HG03025 (cell line): ENCODE data around the gene NPFF.
"Not testable (repeated sequence)": the region's sequence is repeated elsewhere in the genome, so short reads cannot be mapped to it uniquely, and the experiment has no call there.

Source experiments
- ATAC-seq: cut with Tn5 transposase; IDR thresholded peaks from one replicate; pipeline ENCODE4 v1.9.1; 2021; ENCODE audit warnings: mild to moderate bottlenecking, moderate library complexity; ENCODE audit not compliant: unreplicated experiment, low FRiP score

The NPFF gene

GRCh38 chr12:53506881-53507602 is at the start of gene NPFF:
Gene NPFF, minus strand, starts transcription at chr12:53507484. Its CDS starts 10 bp downstream, at chr12:53507474.
- no peak for ATAC-seq

GRCh38 chr12:53552361-53553327 is 45.4 kb upstream of the NPFF start:
- no peak for ATAC-seq

GRCh38 chr12:53551889-53552291 is 44.6 kb upstream of the NPFF start:
- ATAC-seq: no peak

- ATAC-seq: no peak
These were observed 43.3 kb upstream of the NPFF start for GRCh38 chr12:53550595-53550994.

- not testable (repeated sequence) for ATAC-seq
These were observed 42.8 kb upstream of the NPFF start for GRCh38 chr12:53550131-53550530.

- not testable (repeated sequence) for ATAC-seq
These were observed 41.1 kb upstream of the NPFF start for GRCh38 chr12:53548354-53548753.

GRCh38 chr12:53543539-53543938 is 36.3 kb upstream of the NPFF start:
- no peak for ATAC-seq

- ATAC-seq: no peak
These were observed 32.2 kb upstream of the NPFF start for GRCh38 chr12:53539526-53539925.

- ATAC-seq: no peak
These were observed 31.0 kb upstream of the NPFF start for GRCh38 chr12:53538209-53538689.

GRCh38 chr12:53536962-53537361 is 29.7 kb upstream of the NPFF start:
- ATAC-seq: no peak

GRCh38 chr12:53533471-53533870 is 26.2 kb upstream of the NPFF start:
- no peak for ATAC-seq

- no peak for ATAC-seq
These were observed 25.5 kb upstream of the NPFF start for GRCh38 chr12:53532524-53533445.

GRCh38 chr12:53532021-53532420 is 24.7 kb upstream of the NPFF start:
- no peak for ATAC-seq

- no peak for ATAC-seq
These were observed 23.6 kb upstream of the NPFF start for GRCh38 chr12:53530920-53531319.

- ATAC-seq: no peak
These were observed 22.8 kb upstream of the NPFF start for GRCh38 chr12:53530061-53530460.

GRCh38 chr12:53524476-53524875 is 17.2 kb upstream of the NPFF start:
- ATAC-seq: no peak

GRCh38 chr12:53523131-53523530 is 15.8 kb upstream of the NPFF start:
- ATAC-seq: no peak

GRCh38 chr12:53518381-53518780 is 11.1 kb upstream of the NPFF start:
- ATAC-seq: no peak

- no peak for ATAC-seq
These were observed 9.6 kb upstream of the NPFF start for GRCh38 chr12:53516758-53517455.

GRCh38 chr12:53515291-53515680 is 8.0 kb upstream of the NPFF start:
- ATAC-seq: no peak
